Measurements from ENCODE around the gene CYP4B1. TPM values are rescaled to one million over a fixed set of nuclear protein-coding genes. Genes with fewer than 3 reads are reported as not detected.
"Not testable (repeated sequence)": the region's sequence is repeated elsewhere in the genome, so short reads cannot be mapped to it uniquely, and the experiment has no call there.

CYP4B1 gene
- total RNA-seq, 2 experiments from 2014 or later = not detected

DNA sequence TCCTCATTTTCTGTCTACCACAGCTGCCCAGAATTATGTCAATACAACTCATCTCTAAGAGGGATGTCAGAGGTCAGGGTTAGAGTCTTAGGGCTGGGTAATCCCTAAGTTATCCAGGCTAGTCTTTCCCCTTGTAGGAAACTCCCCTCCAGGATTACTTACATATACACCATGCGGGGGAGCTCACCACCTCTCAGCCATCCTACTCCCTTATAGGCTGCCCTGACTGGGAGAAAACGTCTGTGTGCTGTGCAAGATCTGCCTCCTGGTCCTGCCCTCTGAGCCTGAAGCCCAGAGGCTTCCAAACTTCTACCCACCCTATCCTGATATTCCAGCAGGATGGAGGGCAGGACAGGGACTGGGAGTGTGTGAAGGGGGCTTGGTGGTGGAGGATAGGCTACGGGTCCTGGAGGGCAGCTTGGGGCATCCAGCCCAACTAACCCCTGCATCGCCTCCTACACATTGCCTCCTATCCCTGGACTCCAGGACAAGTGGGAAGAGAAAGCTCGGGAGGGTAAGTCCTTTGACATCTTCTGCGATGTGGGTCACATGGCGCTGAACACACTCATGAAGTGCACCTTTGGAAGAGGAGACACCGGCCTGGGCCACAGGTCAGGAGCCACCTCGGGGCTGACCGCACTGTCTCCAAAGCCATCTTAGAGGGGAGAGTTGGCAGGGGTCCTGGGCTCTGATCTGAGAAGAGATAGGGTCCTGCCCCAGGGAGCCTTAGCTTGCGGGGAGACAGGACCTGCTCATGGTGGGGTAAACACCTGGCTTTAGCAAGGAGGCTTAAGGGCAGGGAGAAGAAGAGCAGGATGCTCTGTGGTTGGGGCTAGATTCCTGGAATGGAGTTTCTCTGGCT is 14.4 kb downstream of the CYP4B1 start:
- Mint-ChIP-seq H3K4me3 (no peak overlapping the region), H3K27ac (no peak overlapping the region), H3K4me1 (no peaks in the 10 kb centered on the region), H3K9me3 (no peaks in the 10 kb centered on the region), H3K36me3 (ENCODE audit: low read depth) (no peaks in the 10 kb centered on the region), H3K27me3 (no peaks in the 10 kb centered on the region)
- no peak for DNase-seq
- ChIA-PET CTCF (no interaction called here), POLR2A (no interaction called here)

DNA sequence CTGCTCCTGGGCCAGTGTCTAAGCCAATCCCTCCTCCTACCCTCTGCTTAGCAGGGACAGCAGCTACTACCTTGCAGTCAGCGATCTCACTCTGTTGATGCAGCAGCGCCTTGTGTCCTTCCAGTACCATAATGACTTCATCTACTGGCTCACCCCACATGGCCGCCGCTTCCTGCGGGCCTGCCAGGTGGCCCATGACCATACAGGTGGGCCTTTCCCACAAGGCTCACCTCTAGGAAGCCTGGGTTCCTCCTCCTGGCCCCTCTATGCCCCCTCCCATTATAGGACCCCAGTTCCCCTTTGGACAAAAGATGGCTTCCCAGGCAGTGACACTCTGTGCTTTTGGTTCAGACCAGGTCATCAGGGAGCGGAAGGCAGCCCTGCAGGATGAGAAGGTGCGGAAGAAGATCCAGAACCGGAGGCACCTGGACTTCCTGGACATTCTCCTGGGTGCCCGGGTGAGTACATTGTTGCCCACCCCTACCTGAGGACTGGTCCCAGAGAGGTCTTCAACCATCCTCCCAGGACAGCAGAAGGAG is 15.1 kb downstream of the CYP4B1 start:
- Mint-ChIP-seq H3K27me3 (no peaks in the 10 kb centered on the region), H3K36me3 (ENCODE audit: low read depth) (no peaks in the 10 kb centered on the region), H3K4me1 (no peaks in the 10 kb centered on the region), H3K9me3 (no peaks in the 10 kb centered on the region), H3K4me3 (no peak overlapping the region), H3K27ac (no peak overlapping the region)
- CTCF ChIA-PET = no interaction called here
- POLR2A ChIA-PET = no interaction called here
- DNase-seq = no peak

DNA sequence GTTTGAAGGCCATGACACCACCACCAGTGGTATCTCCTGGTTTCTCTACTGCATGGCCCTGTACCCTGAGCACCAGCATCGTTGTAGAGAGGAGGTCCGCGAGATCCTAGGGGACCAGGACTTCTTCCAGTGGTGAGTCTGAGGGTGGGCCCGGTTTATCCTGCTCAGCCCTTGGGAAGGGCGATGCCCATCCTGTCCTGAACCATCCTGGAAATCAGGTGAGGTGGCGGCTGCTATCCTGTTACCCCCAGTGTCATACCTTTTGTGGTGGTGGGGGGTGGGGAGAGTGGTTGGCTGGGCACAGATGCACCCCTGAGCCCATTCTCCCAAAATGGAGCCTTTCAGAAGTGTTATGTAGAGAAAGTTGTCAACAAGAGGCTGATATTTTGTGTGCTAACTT is 16.3 kb downstream of the CYP4B1 start:
- ChIA-PET CTCF (no interaction called here), POLR2A (no interaction called here)
- no peaks in the 10 kb centered on the region for H3K9me3 Mint-ChIP-seq
- no peaks in the 10 kb centered on the region for H3K36me3 Mint-ChIP-seq (ENCODE audit: low read depth)
- no peak overlapping the region for H3K27ac Mint-ChIP-seq
- H3K4me3 Mint-ChIP-seq = no peak overlapping the region
- no peak for DNase-seq
- no peaks in the 10 kb centered on the region for H3K4me1 Mint-ChIP-seq
- H3K27me3 Mint-ChIP-seq = no peaks in the 10 kb centered on the region

DNA sequence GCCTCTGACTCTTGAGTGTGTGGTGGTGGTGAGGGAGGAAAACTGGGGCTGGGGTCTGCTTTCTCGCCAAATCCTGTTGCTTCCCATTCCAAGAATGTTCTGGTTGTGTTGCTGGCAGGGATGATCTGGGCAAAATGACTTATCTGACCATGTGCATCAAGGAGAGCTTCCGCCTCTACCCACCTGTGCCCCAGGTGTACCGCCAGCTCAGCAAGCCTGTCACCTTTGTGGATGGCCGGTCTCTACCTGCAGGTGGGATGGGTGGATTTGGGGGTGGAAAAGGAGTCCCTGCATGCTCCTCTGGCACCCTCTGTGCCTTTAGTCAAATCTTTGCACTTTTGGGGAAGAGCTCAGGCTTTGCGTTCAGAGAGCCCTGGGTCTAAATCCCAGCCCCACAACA is 18.1 kb downstream of the CYP4B1 start:
- no peaks in the 10 kb centered on the region for H3K9me3 Mint-ChIP-seq
- H3K27ac Mint-ChIP-seq = no peak overlapping the region
- DNase-seq = no peak
- POLR2A ChIA-PET = no interaction called here
- no peaks in the 10 kb centered on the region for H3K36me3 Mint-ChIP-seq (ENCODE audit: low read depth)
- no peak overlapping the region for H3K4me3 Mint-ChIP-seq
- CTCF ChIA-PET = no interaction called here
- no peaks in the 10 kb centered on the region for H3K27me3 Mint-ChIP-seq
- no peaks in the 10 kb centered on the region for H3K4me1 Mint-ChIP-seq

DNA sequence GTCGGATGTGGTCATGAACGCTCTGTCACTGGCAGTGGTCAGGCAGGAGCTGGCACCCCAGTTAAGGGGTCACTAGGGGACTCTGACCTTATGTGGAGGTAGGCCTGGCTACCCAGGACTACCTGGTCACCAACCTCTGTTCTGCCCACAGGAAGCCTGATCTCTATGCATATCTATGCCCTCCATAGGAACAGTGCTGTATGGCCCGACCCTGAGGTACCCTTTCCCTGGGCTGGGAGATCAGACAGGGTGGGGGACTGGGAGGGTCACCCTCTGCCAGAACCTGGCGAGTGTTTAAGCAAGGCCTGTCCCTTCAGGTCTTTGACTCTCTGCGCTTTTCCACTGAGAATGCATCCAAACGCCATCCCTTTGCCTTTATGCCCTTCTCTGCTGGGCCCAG is 19.0 kb downstream of the CYP4B1 start:
- Mint-ChIP-seq H3K36me3 (ENCODE audit: low read depth) (no peaks in the 10 kb centered on the region), H3K4me1 (no peaks in the 10 kb centered on the region), H3K27me3 (no peaks in the 10 kb centered on the region), H3K27ac (no peak overlapping the region), H3K9me3 (no peaks in the 10 kb centered on the region), H3K4me3 (no peak overlapping the region)
- CTCF ChIA-PET = no interaction called here
- no peak for DNase-seq
- POLR2A ChIA-PET = no interaction called here

DNA sequence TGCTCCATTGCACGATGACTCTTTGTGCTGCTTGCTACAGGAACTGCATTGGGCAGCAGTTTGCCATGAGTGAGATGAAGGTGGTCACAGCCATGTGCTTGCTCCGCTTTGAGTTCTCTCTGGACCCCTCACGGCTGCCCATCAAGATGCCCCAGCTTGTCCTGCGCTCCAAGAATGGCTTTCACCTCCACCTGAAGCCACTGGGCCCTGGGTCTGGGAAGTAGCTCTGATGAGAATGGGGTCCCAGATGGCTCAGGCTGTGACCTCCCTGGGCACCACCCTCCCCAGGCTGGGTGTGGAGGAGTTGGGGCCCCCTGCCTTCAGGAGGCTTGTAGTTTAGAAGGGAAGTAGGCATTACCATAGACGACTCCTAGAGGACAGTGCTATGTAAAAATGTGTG is 19.7 kb downstream of the CYP4B1 start:
- Mint-ChIP-seq H3K4me3 (no peak overlapping the region), H3K9me3 (no peaks in the 10 kb centered on the region), H3K4me1 (no peaks in the 10 kb centered on the region), H3K36me3 (ENCODE audit: low read depth) (no peaks in the 10 kb centered on the region), H3K27ac (no peak overlapping the region), H3K27me3 (no peaks in the 10 kb centered on the region)
- CTCF ChIA-PET = no interaction called here
- POLR2A ChIA-PET = no interaction called here
- DNase-seq = no peak

DNA sequence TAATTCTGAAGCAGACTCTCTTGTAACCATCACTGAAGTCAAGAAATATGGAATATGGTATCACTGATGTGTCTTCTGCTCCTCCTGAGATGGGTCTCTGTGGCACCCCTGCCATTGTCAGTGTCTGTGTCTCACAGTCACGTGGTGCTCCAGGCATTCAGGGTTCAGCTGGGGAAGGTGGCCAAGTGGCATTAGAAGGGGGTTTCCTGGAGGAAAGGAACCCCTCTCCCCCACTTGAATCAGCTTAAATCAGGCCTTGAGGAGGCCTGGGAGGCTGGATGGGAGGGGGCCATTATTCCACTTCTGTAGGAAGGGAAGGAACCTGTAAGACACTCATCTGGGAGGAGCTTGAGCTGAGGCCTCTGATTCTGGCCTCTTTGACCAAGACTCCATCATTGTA is 20.5 kb downstream of the CYP4B1 start:
- Mint-ChIP-seq H3K9me3 (no peaks in the 10 kb centered on the region), H3K36me3 (ENCODE audit: low read depth) (no peaks in the 10 kb centered on the region), H3K4me3 (no peak overlapping the region), H3K27me3 (no peaks in the 10 kb centered on the region), H3K27ac (no peak overlapping the region), H3K4me1 (no peaks in the 10 kb centered on the region)
- CTCF ChIA-PET = no interaction called here
- POLR2A ChIA-PET = no interaction called here
- no peak for DNase-seq

DNA sequence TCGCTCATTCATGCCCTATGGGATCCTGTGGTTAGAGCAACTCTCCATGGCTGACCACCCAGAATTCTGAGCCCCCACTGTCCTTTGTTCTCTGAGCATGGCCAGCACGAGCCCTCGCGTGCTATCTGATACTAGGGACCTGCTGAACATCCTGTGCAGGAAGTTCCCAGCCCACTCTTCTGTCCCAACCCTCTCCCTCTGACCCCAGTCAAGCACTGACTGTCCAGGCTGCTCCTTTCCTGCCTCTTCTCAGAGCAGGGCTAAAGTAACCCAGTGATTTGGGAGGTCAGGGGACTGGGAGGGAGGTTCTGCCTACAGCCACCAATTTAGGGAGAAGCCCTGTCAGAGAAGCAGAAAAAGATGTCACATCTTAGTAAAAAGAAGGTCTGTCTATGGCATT is 21.2 kb downstream of the CYP4B1 start:
- Mint-ChIP-seq H3K4me1 (no peaks in the 10 kb centered on the region), H3K27me3 (no peaks in the 10 kb centered on the region), H3K9me3 (no peaks in the 10 kb centered on the region), H3K27ac (no peak overlapping the region), H3K36me3 (ENCODE audit: low read depth) (no peaks in the 10 kb centered on the region), H3K4me3 (no peak overlapping the region)
- no peak for DNase-seq
- POLR2A ChIA-PET = no interaction called here
- CTCF ChIA-PET = no interaction called here

DNA sequence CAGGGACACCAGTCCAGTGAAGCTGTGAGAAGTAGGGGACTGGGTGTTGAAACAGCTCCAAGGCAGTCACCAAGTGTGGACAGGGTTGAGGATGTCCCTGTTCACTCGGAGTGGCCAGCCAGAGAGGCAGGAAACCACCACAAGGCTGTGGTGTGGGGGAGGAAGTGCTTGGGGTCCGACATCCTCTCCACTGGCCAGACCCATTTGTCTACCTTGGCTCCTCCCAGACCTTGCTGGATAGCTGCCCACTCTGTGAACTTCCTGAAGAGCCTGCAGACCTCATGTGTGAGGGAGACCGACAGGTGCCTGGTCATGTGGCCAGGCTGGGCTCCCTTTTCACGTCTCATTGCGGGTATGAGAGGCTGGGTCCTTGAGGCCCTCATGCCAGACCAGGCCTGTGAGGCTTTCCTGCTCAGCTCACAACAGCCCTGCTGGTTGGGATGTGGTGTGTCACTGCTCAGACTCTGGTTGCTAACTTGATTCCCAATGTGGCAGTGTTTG is 21.8 kb downstream of the CYP4B1 start:
- POLR2A ChIA-PET = no interaction called here
- no peaks in the 10 kb centered on the region for H3K36me3 Mint-ChIP-seq (ENCODE audit: low read depth)
- H3K4me1 Mint-ChIP-seq = no peaks in the 10 kb centered on the region
- H3K9me3 Mint-ChIP-seq = no peaks in the 10 kb centered on the region
- CTCF ChIA-PET = no interaction called here
- DNase-seq = no peak
- H3K27ac Mint-ChIP-seq = no peak overlapping the region
- no peak overlapping the region for H3K4me3 Mint-ChIP-seq
- no peaks in the 10 kb centered on the region for H3K27me3 Mint-ChIP-seq

DNA sequence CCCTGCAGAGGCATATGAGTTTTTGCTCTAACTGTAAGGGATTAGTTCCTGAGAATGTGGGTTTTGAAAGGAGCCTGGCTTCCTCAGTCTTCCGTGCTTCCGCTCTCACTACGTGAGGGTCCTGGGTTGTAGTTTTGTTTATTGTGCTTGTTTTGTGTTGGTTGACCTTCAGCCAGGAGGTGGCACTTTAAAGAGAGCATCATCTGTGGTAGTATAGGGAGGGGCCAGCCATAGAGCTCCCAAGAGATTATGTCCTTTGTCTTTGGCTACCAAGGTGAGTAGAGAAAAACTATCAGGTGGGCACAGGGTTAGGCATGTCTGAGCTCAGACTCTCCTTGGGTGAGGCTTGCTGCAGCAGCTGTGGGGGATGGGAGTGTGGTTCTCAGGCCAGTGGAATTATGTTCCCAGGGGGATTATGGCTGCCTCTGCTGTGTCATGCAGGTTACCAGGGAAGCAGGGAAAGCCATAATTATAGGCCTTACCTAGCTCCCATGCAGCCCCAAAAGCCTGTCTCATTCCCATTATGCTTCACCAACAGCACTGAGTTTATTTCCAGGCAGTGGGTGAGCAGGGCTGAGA is 23.5 kb downstream of the CYP4B1 start:
- CTCF ChIA-PET = no interaction called here
- H3K27me3 Mint-ChIP-seq = peaks cover 4% of the 10 kb centered on the region
- DNase-seq = no peak
- H3K36me3 Mint-ChIP-seq (ENCODE audit: low read depth) = no peaks in the 10 kb centered on the region
- H3K9me3 Mint-ChIP-seq = no peaks in the 10 kb centered on the region
- POLR2A ChIA-PET = no interaction called here
- no peak overlapping the region for H3K27ac Mint-ChIP-seq
- no peaks in the 10 kb centered on the region for H3K4me1 Mint-ChIP-seq
- H3K4me3 Mint-ChIP-seq = no peak overlapping the region

DNA sequence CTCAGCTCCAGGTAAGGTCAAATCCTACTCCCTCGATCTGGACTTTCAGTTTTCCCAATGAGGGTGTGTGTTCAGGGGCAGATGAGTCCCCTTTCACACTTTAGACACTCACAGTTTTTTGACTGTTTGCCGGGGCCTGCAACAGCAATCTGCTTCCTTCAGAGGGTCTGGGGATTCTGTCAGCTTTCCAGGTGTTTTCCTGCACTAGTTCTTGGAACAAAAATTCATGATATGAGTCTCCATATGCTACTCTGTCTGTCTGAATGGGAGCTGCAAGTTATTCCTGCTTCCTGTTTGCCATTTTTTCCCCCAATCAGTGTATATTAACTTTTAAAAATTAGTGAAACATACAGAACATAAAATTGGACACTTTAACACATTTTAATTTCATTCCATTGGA is 24.3 kb downstream of the CYP4B1 start:
- Mint-ChIP-seq H3K4me3 (no peak overlapping the region), H3K4me1 (no peaks in the 10 kb centered on the region), H3K36me3 (ENCODE audit: low read depth) (no peaks in the 10 kb centered on the region), H3K27ac (no peak overlapping the region), H3K9me3 (no peaks in the 10 kb centered on the region), H3K27me3 (peaks cover 7% of the 10 kb centered on the region)
- no peak for DNase-seq
- ChIA-PET CTCF (no interaction called here), POLR2A (no interaction called here)

DNA sequence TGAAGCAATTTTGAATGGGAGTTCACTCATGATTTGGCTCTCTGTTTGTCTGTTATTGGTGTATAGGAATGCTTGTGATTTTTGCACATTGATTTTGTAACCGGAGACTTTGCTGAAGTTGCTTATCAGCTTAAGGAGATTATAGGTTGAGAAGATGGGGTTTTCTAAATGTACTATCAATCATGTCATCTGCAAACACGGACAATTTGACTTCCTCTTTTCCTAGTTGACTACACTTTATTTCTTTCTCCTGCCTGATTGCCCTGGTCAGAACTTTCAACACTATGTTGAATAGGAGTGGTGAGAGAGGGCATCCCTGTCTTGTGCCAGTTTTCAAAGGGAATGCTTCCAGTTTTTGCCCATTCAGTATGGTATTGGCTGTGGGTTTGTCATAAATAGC is 28.0 kb downstream of the CYP4B1 start:
- POLR2A ChIA-PET; H3K4me3 Mint-ChIP-seq; H3K36me3 Mint-ChIP-seq (ENCODE audit: low read depth); H3K4me1 Mint-ChIP-seq; H3K9me3 Mint-ChIP-seq; DNase-seq; H3K27ac Mint-ChIP-seq; CTCF ChIA-PET: not testable (repeated sequence)
- peaks cover 23% of the 10 kb centered on the region for H3K27me3 Mint-ChIP-seq

DNA sequence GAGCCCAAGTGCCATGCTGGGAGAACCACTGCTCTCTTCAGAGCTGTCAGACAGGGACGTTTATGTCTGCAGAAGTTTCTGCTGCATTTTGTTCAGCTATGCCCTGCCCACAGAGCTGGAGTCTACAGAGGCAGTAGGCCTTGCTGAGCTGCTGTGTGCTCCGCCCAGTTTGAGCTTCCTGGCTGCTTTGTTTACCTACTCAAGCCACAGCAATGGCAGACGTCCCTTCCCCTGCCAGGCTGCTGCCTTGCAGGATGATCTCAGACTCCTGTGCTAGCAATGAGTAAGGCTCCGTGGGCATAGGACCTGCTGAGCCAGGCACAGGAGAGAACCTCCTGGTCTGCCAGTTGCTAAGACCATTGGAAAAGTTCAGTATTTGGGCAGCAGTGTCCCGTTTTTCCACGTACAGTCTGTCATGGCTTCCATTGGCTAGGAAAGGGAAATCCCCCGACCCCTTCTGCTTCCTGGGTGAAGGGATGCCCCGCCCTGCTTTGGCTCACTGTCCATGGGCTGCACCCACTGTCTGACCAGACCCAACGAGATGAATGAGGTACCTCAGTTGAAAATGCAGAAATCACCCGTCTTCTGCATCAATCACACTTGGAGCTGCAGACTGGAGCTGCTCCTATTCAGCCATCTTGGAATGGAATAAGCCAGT is 31.9 kb downstream of the CYP4B1 start:
- H3K9me3 Mint-ChIP-seq = no peaks in the 10 kb centered on the region
- H3K36me3 Mint-ChIP-seq (ENCODE audit: low read depth) = no peaks in the 10 kb centered on the region
- DNase-seq = no peak
- no peak overlapping the region for H3K4me3 Mint-ChIP-seq
- peaks cover 24% of the 10 kb centered on the region for H3K27me3 Mint-ChIP-seq
- H3K4me1 Mint-ChIP-seq = no peaks in the 10 kb centered on the region
- CTCF ChIA-PET = no interaction called here
- POLR2A ChIA-PET = no interaction called here
- H3K27ac Mint-ChIP-seq = no peak overlapping the region

DNA sequence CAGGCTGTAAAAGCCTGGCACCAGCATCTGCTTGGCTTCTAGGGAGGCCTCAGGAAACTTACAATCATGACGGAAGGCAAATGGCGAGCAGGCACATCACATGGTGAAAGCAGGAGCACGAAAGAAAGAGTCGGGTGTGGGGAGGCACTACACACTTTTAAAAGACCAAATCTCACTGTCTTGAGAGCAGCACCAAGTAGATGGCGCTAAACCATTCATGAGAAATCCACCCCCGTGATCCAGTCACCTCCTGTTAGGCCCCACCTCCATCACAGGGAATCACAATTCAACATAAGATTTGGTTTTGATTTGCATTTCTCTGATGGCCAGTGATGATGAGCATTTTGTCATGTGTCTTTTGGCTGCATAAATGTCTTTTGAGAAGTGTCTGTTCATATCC is 36.6 kb downstream of the CYP4B1 start:
- POLR2A ChIA-PET, CTCF ChIA-PET, H3K9me3 Mint-ChIP-seq: not testable (repeated sequence)

More for the DNA sequence above, 36.6 kb downstream of the CYP4B1 start:
- not testable (repeated sequence) for DNase-seq; H3K27ac Mint-ChIP-seq; H3K36me3 Mint-ChIP-seq (ENCODE audit: low read depth); H3K4me3 Mint-ChIP-seq; H3K4me1 Mint-ChIP-seq; H3K27me3 Mint-ChIP-seq
